HG03280 (cell line): ENCODE results near the gene LIMCH1.

ENCODE experiments used
- ATAC-seq: cut with Tn5 transposase; IDR thresholded peaks from one replicate; pipeline ENCODE4 v1.9.1; 2021; ENCODE audit warnings: mild to moderate bottlenecking, moderate library complexity; ENCODE audit not compliant: unreplicated experiment

LIMCH1 gene

GRCh38 chr4:41559940-41560516, 22.1 kb downstream of the LIMCH1 start:
- ATAC-seq, result no peak

- no peak for ATAC-seq
Observed at GRCh38 chr4:41561244-41561643, 23.3 kb downstream of the LIMCH1 start.

DNA sequence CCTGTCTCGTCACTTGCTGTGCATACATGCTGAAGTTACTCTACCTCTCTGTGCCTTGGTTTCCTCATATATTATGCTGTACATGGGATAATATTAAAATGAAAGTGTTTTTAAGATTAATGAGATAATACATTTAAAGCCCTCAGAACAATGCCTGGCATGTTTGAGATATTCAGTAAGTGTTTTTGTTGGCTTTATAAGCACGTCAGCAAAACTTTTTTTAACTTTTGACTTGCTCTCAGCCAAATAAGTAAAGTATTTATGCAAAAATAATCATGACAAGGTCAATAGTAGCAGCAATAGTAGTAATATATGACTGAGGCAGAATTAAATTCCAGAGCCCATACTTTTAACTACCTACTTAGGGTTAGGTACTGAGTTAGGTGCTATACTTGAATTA, 29.2 kb downstream of the LIMCH1 start:
- no peak for ATAC-seq

GRCh38 chr4:41568363-41568762, 30.4 kb downstream of the LIMCH1 start:
- no peak for ATAC-seq

GRCh38 chr4:41569961-41570360, 32.0 kb downstream of the LIMCH1 start:
- ATAC-seq, result no peak

DNA sequence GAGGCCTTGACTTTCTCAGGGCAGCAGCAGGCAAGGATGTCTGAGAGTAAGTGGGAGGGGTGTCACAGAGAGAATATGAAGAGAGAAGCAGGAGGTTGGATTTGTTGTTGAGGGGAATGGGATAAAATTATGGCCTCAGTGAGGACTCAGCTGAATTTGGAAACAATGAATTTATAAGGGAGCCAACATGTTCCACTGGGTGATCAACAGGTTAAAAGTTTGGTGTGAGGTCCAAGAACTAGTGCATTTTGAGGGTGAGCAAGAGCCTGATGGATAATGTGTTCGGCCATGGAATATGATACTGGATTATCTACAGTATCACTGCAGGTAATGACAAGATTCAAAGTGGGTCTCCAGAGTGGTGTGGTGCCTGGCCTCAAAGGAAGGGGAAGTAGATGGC, 33.5 kb downstream of the LIMCH1 start:
- no peak for ATAC-seq

DNA sequence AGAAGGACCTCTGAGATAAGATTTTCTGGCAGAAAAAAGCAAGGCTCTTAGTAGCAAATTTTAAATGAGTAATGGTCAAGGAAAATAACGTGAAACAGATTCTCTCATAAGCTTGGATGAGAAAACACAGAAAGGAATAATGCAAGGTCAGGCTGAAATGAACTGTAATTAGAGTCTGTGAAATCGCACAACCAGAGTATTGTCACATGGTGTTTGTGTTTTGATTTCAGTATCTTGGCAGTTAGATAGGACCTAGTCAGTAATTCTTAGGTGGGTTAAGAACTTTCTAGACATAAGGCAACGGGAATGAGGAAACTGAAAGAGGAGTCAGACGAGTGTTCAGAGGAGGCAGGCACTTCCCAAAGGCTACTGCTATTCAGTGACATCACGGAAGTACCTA, 34.6 kb downstream of the LIMCH1 start:
- ATAC-seq, result no peak

GRCh38 chr4:41572956-41573355, 35.0 kb downstream of the LIMCH1 start:
- no peak for ATAC-seq

DNA sequence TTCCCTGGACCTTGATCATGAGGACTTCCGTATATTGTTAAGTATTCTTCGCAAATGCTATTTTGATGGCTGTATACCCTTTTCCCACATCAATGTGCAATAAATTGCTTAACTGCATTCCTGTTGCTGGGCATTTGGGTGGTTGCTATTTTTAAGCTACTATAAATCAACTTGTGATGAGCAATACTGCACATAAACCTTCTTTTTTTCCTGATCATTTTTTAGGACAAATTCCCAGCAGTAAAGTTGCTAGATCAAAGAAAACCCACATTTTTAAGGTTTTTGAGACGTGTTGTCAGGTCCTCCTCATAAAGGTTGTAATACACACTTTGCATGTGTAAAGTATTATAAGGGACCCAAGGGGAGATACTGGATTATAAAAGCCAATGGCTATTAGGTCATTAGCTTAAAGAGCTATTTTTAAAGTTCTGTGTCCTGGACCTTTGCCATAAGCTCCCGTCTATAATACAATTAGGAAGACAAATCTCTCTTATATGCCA, 35.6 kb downstream of the LIMCH1 start:
- no peak for ATAC-seq

DNA sequence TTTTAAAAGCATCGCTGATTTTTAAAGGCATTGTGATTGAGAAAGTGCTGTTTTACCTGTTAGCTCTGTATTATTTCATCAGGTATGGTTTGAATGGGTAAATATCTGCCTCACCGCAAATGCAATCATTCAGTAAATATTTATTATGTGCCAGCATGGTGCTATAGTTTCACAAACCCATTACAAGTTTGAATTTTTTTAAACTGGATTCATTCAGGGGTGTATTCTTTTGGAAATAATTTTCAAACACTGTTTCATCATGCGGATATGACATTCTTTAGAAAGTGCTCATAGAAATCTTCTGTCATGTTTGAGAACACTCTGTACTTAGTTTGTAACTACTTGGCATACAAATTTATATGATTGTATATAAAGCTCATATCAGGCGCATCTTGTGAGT, 37.2 kb downstream of the LIMCH1 start:
- ATAC-seq, result no peak

DNA sequence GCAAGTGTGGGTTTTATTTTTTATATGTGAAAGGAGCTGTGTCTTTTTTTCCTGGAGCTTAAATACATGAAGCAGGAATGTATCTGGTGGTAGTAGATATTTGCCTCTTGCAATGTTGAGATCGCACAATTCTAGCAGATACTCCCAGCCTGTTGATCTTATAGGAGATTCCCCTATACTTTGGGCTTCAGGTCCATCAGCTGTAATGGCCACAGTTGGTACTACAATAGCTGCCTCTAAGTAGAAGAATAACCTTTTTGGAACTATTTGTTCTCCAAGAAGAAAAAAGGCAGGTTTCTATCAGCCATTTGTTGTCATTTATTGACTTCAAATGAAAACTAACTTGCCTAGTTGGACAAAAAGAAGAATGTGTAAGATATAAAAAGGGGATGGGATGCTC, 37.7 kb downstream of the LIMCH1 start:
- ATAC-seq, result no peak

DNA sequence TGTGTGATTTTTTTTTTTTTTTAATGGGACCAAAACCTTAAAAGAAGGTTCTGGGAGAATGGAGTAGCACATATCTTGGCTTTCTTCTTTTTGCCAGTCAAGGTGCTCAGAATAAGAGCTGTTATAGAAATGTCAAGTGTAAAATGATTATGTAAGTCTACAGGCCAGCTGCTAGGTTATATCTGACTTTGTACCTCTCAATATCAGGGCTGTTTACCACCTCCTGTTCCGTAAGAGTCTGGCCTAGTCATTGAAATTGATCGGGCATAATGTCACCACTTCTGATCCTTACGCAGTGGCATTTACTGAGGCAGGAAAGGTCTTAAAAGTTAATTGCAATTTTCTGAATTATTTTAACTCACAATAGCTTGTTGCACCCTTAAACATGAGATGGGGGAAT, 41.1 kb downstream of the LIMCH1 start:
- no peak for ATAC-seq

GRCh38 chr4:41579526-41579925, 41.6 kb downstream of the LIMCH1 start:
- ATAC-seq, result no peak

- no peak for ATAC-seq
Observed at GRCh38 chr4:41580007-41580406, 42.0 kb downstream of the LIMCH1 start.

GRCh38 chr4:41586675-41587225, 48.8 kb downstream of the LIMCH1 start:
- ATAC-seq, result no peak

DNA sequence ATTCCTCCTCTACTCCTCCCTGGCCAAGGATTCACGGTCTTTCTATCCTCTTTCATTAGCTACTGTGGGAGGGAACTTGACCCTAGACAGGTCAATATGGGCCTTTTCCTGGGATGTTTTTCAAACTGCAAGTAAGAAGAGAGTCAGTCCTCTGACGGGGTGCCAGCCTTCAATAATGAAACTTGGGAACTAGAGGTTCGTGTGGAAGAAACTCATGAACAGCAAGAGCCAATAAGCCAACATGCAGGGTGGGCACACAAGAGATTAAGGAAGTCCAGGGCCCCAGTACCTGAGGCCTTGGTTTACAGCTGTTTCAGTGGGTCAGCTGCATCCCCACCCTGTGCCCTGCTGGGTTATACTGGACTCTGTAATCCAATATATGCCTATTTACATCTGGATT, 49.3 kb downstream of the LIMCH1 start:
- no peak for ATAC-seq

- no peak for ATAC-seq
Observed at GRCh38 chr4:41590591-41590990, 52.6 kb downstream of the LIMCH1 start.

GRCh38 chr4:41594432-41594831, 56.5 kb downstream of the LIMCH1 start:
- no peak for ATAC-seq

DNA sequence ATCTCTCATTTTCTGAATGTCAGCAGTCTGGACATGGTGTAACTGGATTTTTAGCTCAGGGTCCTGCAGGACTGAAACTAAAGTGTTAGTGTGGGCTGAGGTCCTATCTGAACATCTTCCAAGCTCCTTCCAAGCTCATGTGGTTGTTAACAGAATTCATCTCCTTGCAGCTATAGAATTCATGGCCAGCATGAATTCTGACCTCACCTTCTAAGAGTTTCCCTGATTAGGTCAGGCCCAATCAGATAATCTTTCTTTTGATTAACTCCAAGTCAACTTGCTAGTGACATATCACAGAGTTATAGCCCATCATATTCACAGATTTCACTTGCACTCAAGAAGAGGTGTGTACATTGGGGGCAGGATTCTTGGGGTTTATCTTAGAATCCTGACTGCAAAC, 59.5 kb downstream of the LIMCH1 start:
- no peak for ATAC-seq

DNA sequence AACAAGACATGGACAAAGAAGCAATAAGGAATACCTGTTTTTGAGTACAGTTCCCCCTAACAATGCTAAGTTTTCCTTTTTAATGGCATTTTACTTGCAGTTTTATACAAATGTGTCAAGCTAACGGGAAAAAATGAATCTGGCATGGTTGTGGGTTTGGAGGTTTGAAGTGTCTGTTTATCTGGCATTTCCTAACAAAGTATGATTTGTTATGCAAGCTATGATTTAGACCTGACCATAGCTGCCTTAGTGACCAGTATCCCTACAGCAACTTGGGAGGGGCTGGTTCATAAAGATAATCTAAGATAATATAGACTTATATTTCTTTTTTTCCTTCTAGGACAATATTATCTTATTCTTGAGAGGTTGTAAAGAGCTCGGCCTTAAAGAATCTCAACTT, 60.6 kb downstream of the LIMCH1 start:
- ATAC-seq, result no peak

DNA sequence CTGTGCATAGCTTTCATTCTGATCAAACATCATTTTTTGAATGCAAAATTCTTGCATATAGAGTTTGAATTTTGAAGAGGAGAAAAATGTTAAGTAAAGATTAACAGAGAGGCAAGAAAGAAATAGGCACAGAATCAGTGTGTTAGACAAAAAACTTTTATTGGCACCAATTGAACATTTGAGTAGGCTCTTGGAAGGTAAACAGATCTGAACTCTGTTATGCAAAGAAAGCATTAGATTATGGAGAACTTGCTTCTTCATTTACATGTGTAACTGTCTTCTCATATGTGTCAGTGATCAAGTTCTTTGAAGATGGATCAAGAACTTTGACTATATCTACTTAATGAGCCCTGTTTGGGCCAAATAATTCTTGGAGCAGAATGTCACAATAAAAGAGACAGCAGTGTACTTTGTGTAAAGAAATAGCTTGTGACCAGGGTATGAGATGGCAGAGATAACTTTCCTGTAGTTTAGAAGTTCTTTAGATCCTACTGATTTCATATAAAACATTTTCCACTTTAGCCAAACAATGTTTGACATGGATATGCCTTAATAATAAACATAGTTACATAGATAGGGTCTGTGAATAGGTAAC, 61.3 kb downstream of the LIMCH1 start:
- no peak for ATAC-seq

- ATAC-seq, result no peak
Observed at GRCh38 chr4:41600243-41600912, 62.4 kb downstream of the LIMCH1 start.
